Measurements from ENCODE around the gene C11orf65. TPM values are rescaled to one million over a fixed set of nuclear protein-coding genes. Genes with fewer than 3 reads are reported as not detected.
"Not testable (repeated sequence)": the region's sequence is repeated elsewhere in the genome, so short reads cannot be mapped to it uniquely, and the experiment has no call there.

Gene C11orf65
- total and polyA plus RNA-seq, 7 experiments from 2014 or later = 0.27 to 2.0 (median 0.61) TPM

DNA sequence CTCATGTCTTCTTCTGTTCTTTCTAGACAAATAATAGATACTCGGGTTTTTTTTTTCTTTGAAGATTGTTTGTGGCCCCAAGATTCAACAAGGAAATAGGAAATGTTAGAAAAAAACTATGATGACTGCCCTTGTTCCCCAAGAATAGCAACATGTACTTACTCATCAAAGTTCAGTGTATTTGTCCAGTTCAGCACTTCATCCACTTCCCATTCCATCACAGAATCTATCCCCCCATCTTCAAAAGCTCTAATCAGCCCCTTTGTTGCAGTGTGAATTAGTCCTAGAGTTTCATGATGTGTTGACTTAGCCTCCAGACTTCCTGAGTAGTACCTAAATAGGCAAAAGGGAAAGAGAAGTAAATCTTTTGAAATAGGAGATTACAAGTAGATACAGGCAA is 74.3 kb downstream of the C11orf65 start:
- Mint-ChIP-seq H3K36me3 (peaks cover 0 to 4% (median 0%) of the 10 kb centered on the region in 5 donors), H3K27me3 (no peaks in the 10 kb centered on the region), H3K4me1 (no peaks in the 10 kb centered on the region), H3K9me3 (no peaks in the 10 kb centered on the region), H3K27ac (no peak overlapping the region), H3K4me3 (no peak overlapping the region)
- DNase-seq = no peak
- ChIA-PET POLR2A (no interaction called here), CTCF (no interaction called here)
- no peaks in the 10 kb centered on the region for H3K4me1 ChIP-seq (ENCODE audit: control insufficient read depth in 2 of 2, insufficient read depth in 2 of 2, low read length in 2 of 2)
- H3K27ac ChIP-seq (ENCODE audit: low read depth, low read length) = no peak overlapping the region
- H3K36me3 ChIP-seq (ENCODE audit: control insufficient read depth in 2 of 3, insufficient read depth in 3 of 3, low read length in 3 of 3) = no peaks in the 10 kb centered on the region
- ATAC-seq = no peak
- H3K27me3 ChIP-seq (ENCODE audit: control insufficient read depth in 2 of 2, insufficient read depth in 2 of 2, low read length in 2 of 2) = no peaks in the 10 kb centered on the region
- intact Hi-C loops (cut with micrococcal nuclease) = no loop called here
- H3K4me3 ChIP-seq (ENCODE audit: low read length) = no peak overlapping the region
- no peaks in the 10 kb centered on the region for H3K9me3 ChIP-seq (ENCODE audit: control insufficient read depth in 2 of 3, low read length in 3 of 3)

DNA sequence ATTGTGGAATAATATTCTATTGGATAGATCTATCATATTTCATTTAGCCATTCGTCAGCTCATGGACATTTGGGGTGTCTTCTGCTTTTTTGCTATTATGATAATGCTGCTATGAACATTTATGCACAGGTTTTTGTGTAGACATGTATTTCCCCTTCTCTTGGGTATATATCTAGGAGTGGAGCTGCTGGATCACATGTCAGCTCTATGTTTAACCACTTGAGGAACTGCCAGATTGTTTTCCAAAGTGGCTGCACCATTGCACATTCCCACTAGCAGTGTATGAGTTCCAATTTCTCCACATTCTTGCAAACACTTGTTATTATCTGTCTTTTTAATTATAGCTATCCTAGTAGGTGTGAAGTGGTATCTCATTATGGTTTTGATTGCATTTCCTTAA is 75.0 kb downstream of the C11orf65 start:
- H3K4me3 Mint-ChIP-seq = no peak overlapping the region
- Histone ChIP-seq H3K27me3 (ENCODE audit: control insufficient read depth in 2 of 2, insufficient read depth in 2 of 2, low read length in 2 of 2) (no peaks in the 10 kb centered on the region), H3K27ac (ENCODE audit: low read depth, low read length) (no peak overlapping the region), H3K36me3 (ENCODE audit: control insufficient read depth in 2 of 3, insufficient read depth in 3 of 3, low read length in 3 of 3) (no peaks in the 10 kb centered on the region), H3K4me3 (ENCODE audit: low read length) (no peak overlapping the region), H3K4me1 (ENCODE audit: control insufficient read depth in 2 of 2, insufficient read depth in 2 of 2, low read length in 2 of 2) (no peaks in the 10 kb centered on the region), H3K9me3 (ENCODE audit: control insufficient read depth in 2 of 3, low read length in 3 of 3) (no peaks in the 10 kb centered on the region)
- DNase-seq (no peak), ATAC-seq (no peak)
- no peaks in the 10 kb centered on the region for H3K4me1 Mint-ChIP-seq
- H3K36me3 Mint-ChIP-seq = peaks cover 0 to 8% (median 0%) of the 10 kb centered on the region in 5 donors
- no peak overlapping the region for H3K27ac Mint-ChIP-seq
- ChIA-PET POLR2A (no interaction called here), CTCF (no interaction called here)
- H3K27me3 Mint-ChIP-seq = no peaks in the 10 kb centered on the region
- intact Hi-C loops (cut with micrococcal nuclease) = no loop called here
- H3K9me3 Mint-ChIP-seq = no peaks in the 10 kb centered on the region

DNA sequence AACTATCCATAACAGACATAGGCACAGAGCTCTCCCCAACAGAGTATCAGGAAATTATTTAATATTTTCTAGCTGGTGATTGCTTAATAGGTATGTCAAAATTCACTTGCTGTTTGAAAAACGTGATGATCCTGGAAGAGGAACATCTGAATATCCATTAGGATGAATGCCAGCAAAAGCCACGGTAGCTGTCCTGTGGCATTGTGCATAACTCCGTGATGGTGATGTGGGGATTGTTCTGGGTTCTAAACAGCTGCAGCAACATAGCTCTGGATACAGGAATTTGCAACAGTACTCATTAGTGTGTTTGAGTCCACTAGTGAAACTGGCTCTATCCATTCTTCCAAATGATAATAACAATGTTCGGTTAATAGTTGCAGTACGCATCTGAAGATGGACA is 78.8 kb downstream of the C11orf65 start:
- no peaks in the 10 kb centered on the region for H3K4me1 ChIP-seq (ENCODE audit: control insufficient read depth in 2 of 2, insufficient read depth in 2 of 2, low read length in 2 of 2)
- ChIA-PET POLR2A (no interaction called here), CTCF (no interaction called here)
- H3K9me3 ChIP-seq (ENCODE audit: control insufficient read depth in 2 of 3, low read length in 3 of 3) = no peaks in the 10 kb centered on the region
- no peak overlapping the region for H3K27ac ChIP-seq (ENCODE audit: low read depth, low read length)
- H3K4me3 ChIP-seq (ENCODE audit: low read length) = no peak overlapping the region
- no peaks in the 10 kb centered on the region for H3K36me3 ChIP-seq (ENCODE audit: control insufficient read depth in 2 of 3, insufficient read depth in 3 of 3, low read length in 3 of 3)
- intact Hi-C loops (cut with micrococcal nuclease) = no loop called here
- DNase-seq (no peak), ATAC-seq (no peak)
- peaks cover 0 to 1% (median 0%) of the 10 kb centered on the region in 5 donors for H3K27me3 Mint-ChIP-seq
- peaks cover 0 to 8% (median 0%) of the 10 kb centered on the region in 5 donors for H3K36me3 Mint-ChIP-seq
- H3K27ac Mint-ChIP-seq = no peak overlapping the region
- no peaks in the 10 kb centered on the region for H3K27me3 ChIP-seq (ENCODE audit: control insufficient read depth in 2 of 2, insufficient read depth in 2 of 2, low read length in 2 of 2)
- no peak overlapping the region for H3K4me3 Mint-ChIP-seq
- H3K4me1 Mint-ChIP-seq = no peaks in the 10 kb centered on the region
- peaks cover 0 to 1% (median 0%) of the 10 kb centered on the region in 11 donors for H3K9me3 Mint-ChIP-seq

DNA sequence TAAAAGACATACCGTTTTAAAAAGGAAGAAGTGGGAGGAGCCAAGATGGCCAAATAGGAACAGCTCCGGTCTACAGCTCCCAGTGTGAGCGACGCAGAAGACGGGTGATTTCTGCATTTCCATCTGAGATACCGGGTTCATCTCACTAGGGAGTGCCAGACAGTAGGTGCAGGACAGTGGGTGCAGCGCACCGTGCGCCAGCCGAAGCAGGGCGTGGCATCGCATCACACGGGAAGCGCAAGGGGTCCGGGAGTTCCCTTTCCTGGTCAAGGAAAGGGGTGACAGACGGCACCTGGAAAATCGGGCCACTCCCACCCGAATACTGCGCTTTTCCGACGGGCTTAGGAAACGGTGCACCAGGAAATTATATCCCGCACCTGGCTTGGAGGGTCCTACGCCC is 93.8 kb downstream of the C11orf65 start:
- ATAC-seq; H3K36me3 ChIP-seq (ENCODE audit: control insufficient read depth in 2 of 3, insufficient read depth in 3 of 3, low read length in 3 of 3); H3K27ac ChIP-seq (ENCODE audit: low read depth, low read length); DNase-seq; H3K9me3 ChIP-seq (ENCODE audit: control insufficient read depth in 2 of 3, low read length in 3 of 3); intact Hi-C loops (cut with micrococcal nuclease); H3K4me3 Mint-ChIP-seq; H3K4me1 ChIP-seq (ENCODE audit: control insufficient read depth in 2 of 2, insufficient read depth in 2 of 2, low read length in 2 of 2); H3K27me3 Mint-ChIP-seq; H3K4me3 ChIP-seq (ENCODE audit: low read length); CTCF ChIA-PET; H3K4me1 Mint-ChIP-seq; H3K27me3 ChIP-seq (ENCODE audit: control insufficient read depth in 2 of 2, insufficient read depth in 2 of 2, low read length in 2 of 2): not testable (repeated sequence)
- peaks cover 0 to 39% (median 25%) of the 10 kb centered on the region in 5 donors for H3K36me3 Mint-ChIP-seq
- H3K9me3 Mint-ChIP-seq = peaks cover 0 to 27% (median 5%) of the 10 kb centered on the region in 11 donors
- POLR2A ChIA-PET = interaction anchor here (0.7 kb wide), 2 partner anchors 123 to 157 kb away, joined by 3 read pairs; no protein-coding TSS in a partner anchor
- peak overlapping the region in 1 of 9 donors; percentile 28 for H3K27ac Mint-ChIP-seq

DNA sequence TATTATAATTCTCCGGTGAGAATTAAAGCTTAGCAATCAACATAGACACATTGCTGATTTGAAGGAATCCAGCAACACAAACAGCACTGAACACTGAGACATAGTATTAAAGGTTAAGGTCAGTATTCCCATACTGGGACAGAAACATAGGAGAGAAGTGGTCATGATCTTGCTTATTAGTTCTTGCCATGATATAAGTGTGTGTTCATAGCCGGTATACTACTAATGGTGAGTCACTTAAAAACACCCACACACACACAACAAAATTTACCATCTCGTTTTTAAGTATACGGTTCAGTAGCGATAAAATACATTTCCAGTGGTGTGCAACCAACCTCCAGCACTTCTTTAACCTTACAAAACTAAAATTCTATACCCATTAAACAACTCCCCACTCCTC is 96.3 kb downstream of the C11orf65 start:
- intact Hi-C loops (cut with micrococcal nuclease) = no loop called here
- ChIA-PET CTCF (no interaction called here), POLR2A (no interaction called here)
- no peak for ATAC-seq
- Mint-ChIP-seq H3K4me3 (no peak overlapping the region), H3K9me3 (peaks cover 0 to 27% (median 5%) of the 10 kb centered on the region in 11 donors), H3K4me1 (no peaks in the 10 kb centered on the region), H3K36me3 (peaks cover 0 to 57% (median 39%) of the 10 kb centered on the region in 5 donors), H3K27me3 (peaks cover 0 to 1% (median 0%) of the 10 kb centered on the region in 5 donors), H3K27ac (peak overlapping the region in 2 of 9 donors; percentile 9)
- Histone ChIP-seq H3K27me3 (ENCODE audit: control insufficient read depth in 2 of 2, insufficient read depth in 2 of 2, low read length in 2 of 2) (no peaks in the 10 kb centered on the region), H3K27ac (ENCODE audit: low read depth, low read length) (no peak overlapping the region), H3K4me1 (ENCODE audit: control insufficient read depth in 2 of 2, insufficient read depth in 2 of 2, low read length in 2 of 2) (no peaks in the 10 kb centered on the region), H3K4me3 (ENCODE audit: low read length) (no peak overlapping the region), H3K36me3 (ENCODE audit: control insufficient read depth in 2 of 3, insufficient read depth in 3 of 3, low read length in 3 of 3) (peaks cover 4 to 14% (median 8%) of the 10 kb centered on the region in 3 experiments), H3K9me3 (ENCODE audit: control insufficient read depth in 2 of 3, low read length in 3 of 3) (no peaks in the 10 kb centered on the region)
- DNase-seq = no peak

DNA sequence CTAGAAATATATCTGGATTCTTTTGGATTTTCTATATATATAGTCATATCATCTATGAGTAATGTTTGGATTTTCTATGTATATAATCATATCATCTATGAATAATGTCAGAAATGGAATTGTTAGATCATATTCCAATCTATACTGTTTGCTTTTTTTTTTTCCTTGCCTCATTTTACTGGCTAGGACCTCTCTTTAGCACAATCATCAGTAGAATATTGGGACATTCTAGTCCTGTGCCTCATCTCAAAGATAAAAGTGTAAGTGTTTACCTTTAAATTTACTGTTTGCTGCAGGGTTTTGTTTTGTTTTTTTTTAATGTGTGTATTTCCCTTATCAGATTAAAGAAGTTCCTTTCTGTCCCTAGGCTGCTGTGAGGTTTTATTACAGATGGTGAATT is 97.0 kb downstream of the C11orf65 start:
- no peaks in the 10 kb centered on the region for H3K27me3 ChIP-seq (ENCODE audit: control insufficient read depth in 2 of 2, insufficient read depth in 2 of 2, low read length in 2 of 2)
- H3K4me3 Mint-ChIP-seq = no peak overlapping the region
- H3K9me3 ChIP-seq (ENCODE audit: control insufficient read depth in 2 of 3, low read length in 3 of 3) = no peaks in the 10 kb centered on the region
- H3K4me3 ChIP-seq (ENCODE audit: low read length) = no peak overlapping the region
- H3K36me3 ChIP-seq (ENCODE audit: control insufficient read depth in 2 of 3, insufficient read depth in 3 of 3, low read length in 3 of 3) = peaks cover 4 to 20% (median 8%) of the 10 kb centered on the region in 3 experiments
- peaks cover 0 to 27% (median 5%) of the 10 kb centered on the region in 11 donors for H3K9me3 Mint-ChIP-seq
- H3K4me1 Mint-ChIP-seq = no peaks in the 10 kb centered on the region
- ATAC-seq (no peak), DNase-seq (no peak)
- H3K27ac ChIP-seq (ENCODE audit: low read depth, low read length) = no peak overlapping the region
- intact Hi-C loops (cut with micrococcal nuclease) = no loop called here
- peak overlapping the region in 3 of 9 donors; percentile 9 to 77 (median 9) for H3K27ac Mint-ChIP-seq
- H3K4me1 ChIP-seq (ENCODE audit: control insufficient read depth in 2 of 2, insufficient read depth in 2 of 2, low read length in 2 of 2) = no peaks in the 10 kb centered on the region
- peaks cover 0 to 1% (median 0%) of the 10 kb centered on the region in 5 donors for H3K27me3 Mint-ChIP-seq
- POLR2A ChIA-PET = no interaction called here
- peaks cover 0 to 61% (median 44%) of the 10 kb centered on the region in 5 donors for H3K36me3 Mint-ChIP-seq
- CTCF ChIA-PET = interaction anchor here (0.6 kb wide), 1 partner anchor 155 kb away, joined by 4 read pairs; no protein-coding TSS in a partner anchor

DNA sequence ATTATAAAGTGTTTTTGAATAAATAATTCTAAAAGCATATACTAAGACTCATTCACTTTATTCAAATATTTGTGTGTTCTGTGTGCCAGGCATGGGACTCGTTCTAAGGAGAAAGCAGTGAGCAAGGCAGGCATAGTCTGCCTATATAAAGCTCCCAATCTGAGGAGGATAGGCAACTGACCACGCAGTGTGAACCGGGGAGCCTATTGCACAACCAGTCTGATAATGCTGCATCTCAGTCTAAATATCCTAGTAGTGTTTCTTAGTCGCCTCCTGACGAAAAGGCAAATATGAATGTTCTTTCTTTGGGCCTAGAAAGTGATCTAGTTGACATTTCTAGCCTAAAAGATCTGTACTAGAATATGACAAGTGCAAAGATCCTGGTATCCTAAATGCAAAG is 98.3 kb downstream of the C11orf65 start:
- Histone ChIP-seq H3K27ac (ENCODE audit: low read depth, low read length) (no peak overlapping the region), H3K27me3 (ENCODE audit: control insufficient read depth in 2 of 2, insufficient read depth in 2 of 2, low read length in 2 of 2) (no peaks in the 10 kb centered on the region), H3K9me3 (ENCODE audit: control insufficient read depth in 2 of 3, low read length in 3 of 3) (no peaks in the 10 kb centered on the region), H3K36me3 (ENCODE audit: control insufficient read depth in 2 of 3, insufficient read depth in 3 of 3, low read length in 3 of 3) (peaks cover 9 to 33% (median 12%) of the 10 kb centered on the region in 3 experiments), H3K4me1 (ENCODE audit: control insufficient read depth in 2 of 2, insufficient read depth in 2 of 2, low read length in 2 of 2) (no peaks in the 10 kb centered on the region), H3K4me3 (ENCODE audit: low read length) (no peak overlapping the region)
- no peaks in the 10 kb centered on the region for H3K27me3 Mint-ChIP-seq
- peak overlapping the region in 3 of 9 donors; percentile 9 to 65 (median 58) for H3K27ac Mint-ChIP-seq
- peaks cover 0 to 20% (median 4%) of the 10 kb centered on the region in 11 donors for H3K9me3 Mint-ChIP-seq
- ChIA-PET POLR2A (no interaction called here), CTCF (no interaction called here)
- ATAC-seq (no peak), DNase-seq (no peak)
- H3K4me1 Mint-ChIP-seq = peaks cover 0 to 9% (median 0%) of the 10 kb centered on the region in 7 donors
- H3K36me3 Mint-ChIP-seq = peaks cover 0 to 73% (median 56%) of the 10 kb centered on the region in 5 donors
- intact Hi-C loops (cut with micrococcal nuclease) = no loop called here
- H3K4me3 Mint-ChIP-seq = no peak overlapping the region
